ENCODE results near the gene FRRS1. TPM values are rescaled to one million over a fixed set of nuclear protein-coding genes. Genes with fewer than 3 reads are reported as not detected.

Gene FRRS1
- total RNA-seq, 1 donor: 23.2 TPM

GRCh38 chr1:99663501-99663900 lies 102.9 kb downstream of the FRRS1 start:
- peaks cover 33% of the 10 kb centered on the region for H3K4me1 ChIP-seq (ENCODE audit: insufficient read depth, low read length)
- no peak overlapping the region for H3K4me2 ChIP-seq (ENCODE audit: insufficient read depth, low read length)
- H3K27me3 ChIP-seq (ENCODE audit: insufficient read depth, low read length): no peaks in the 10 kb centered on the region
- DNase-seq (ENCODE audit: insufficient read length, low spot score, missing footprints): no peak
- no peaks in the 10 kb centered on the region for H3K9me3 ChIP-seq (ENCODE audit: low read depth, low read length)
- H4K20me1 ChIP-seq (ENCODE audit: insufficient read depth, low read length): no peaks in the 10 kb centered on the region
- H3K79me2 ChIP-seq (ENCODE audit: insufficient read depth, low read length): no peaks in the 10 kb centered on the region
- no peak overlapping the region for H2AFZ ChIP-seq (ENCODE audit: low read length)
- H3K4me3 ChIP-seq (ENCODE audit: insufficient read depth, low read length): no peak overlapping the region
- peak overlapping the region; percentile 75 for H3K27ac ChIP-seq (ENCODE audit: low read depth, low read length)
- H3K36me3 ChIP-seq (ENCODE audit: insufficient read depth, low read length): no peaks in the 10 kb centered on the region
- no peak for TF ChIP-seq CTCF (IDR thresholded peaks at IDR 0.05; ENCODE audit: extremely low read depth, low read depth, low read length)

GRCh38 chr1:99662539-99663080 lies 103.8 kb downstream of the FRRS1 start:
- Histone ChIP-seq H3K4me3 (ENCODE audit: insufficient read depth, low read length) (no peak overlapping the region), H3K4me2 (ENCODE audit: insufficient read depth, low read length) (peak overlapping the region; percentile 26), H3K9me3 (ENCODE audit: low read depth, low read length) (no peaks in the 10 kb centered on the region), H3K27ac (ENCODE audit: low read depth, low read length) (peak overlapping the region; percentile 75), H4K20me1 (ENCODE audit: insufficient read depth, low read length) (no peaks in the 10 kb centered on the region), H2AFZ (ENCODE audit: low read length) (no peak overlapping the region), H3K4me1 (ENCODE audit: insufficient read depth, low read length) (peaks cover 33% of the 10 kb centered on the region), H3K79me2 (ENCODE audit: insufficient read depth, low read length) (no peaks in the 10 kb centered on the region), H3K27me3 (ENCODE audit: insufficient read depth, low read length) (no peaks in the 10 kb centered on the region), H3K36me3 (ENCODE audit: insufficient read depth, low read length) (no peaks in the 10 kb centered on the region)
- DNase-seq (ENCODE audit: insufficient read length, low spot score, missing footprints): no peak
- TF ChIP-seq CTCF (IDR thresholded peaks at IDR 0.05; ENCODE audit: extremely low read depth, low read depth, low read length): no peak

- Histone ChIP-seq H4K20me1 (ENCODE audit: insufficient read depth, low read length) (no peaks in the 10 kb centered on the region), H3K9me3 (ENCODE audit: low read depth, low read length) (no peaks in the 10 kb centered on the region), H3K4me1 (ENCODE audit: insufficient read depth, low read length) (peaks cover 33% of the 10 kb centered on the region), H3K27ac (ENCODE audit: low read depth, low read length) (peak overlapping the region; percentile 53), H3K27me3 (ENCODE audit: insufficient read depth, low read length) (no peaks in the 10 kb centered on the region), H3K4me2 (ENCODE audit: insufficient read depth, low read length) (no peak overlapping the region), H3K4me3 (ENCODE audit: insufficient read depth, low read length) (no peak overlapping the region), H3K79me2 (ENCODE audit: insufficient read depth, low read length) (no peaks in the 10 kb centered on the region), H2AFZ (ENCODE audit: low read length) (no peak overlapping the region), H3K36me3 (ENCODE audit: insufficient read depth, low read length) (no peaks in the 10 kb centered on the region)
- no peak for DNase-seq (ENCODE audit: insufficient read length, low spot score, missing footprints)
- no peak for TF ChIP-seq CTCF (IDR thresholded peaks at IDR 0.05; ENCODE audit: extremely low read depth, low read depth, low read length)
Observed at GRCh38 chr1:99661780-99662179, 104.7 kb downstream of the FRRS1 start.

GRCh38 chr1:99660496-99660895 lies 105.9 kb downstream of the FRRS1 start:
- no peaks in the 10 kb centered on the region for H3K36me3 ChIP-seq (ENCODE audit: insufficient read depth, low read length)
- no peak overlapping the region for H3K4me2 ChIP-seq (ENCODE audit: insufficient read depth, low read length)
- no peaks in the 10 kb centered on the region for H3K79me2 ChIP-seq (ENCODE audit: insufficient read depth, low read length)
- H3K4me3 ChIP-seq (ENCODE audit: insufficient read depth, low read length): no peak overlapping the region
- peak overlapping the region; percentile 26 for H3K27ac ChIP-seq (ENCODE audit: low read depth, low read length)
- H3K4me1 ChIP-seq (ENCODE audit: insufficient read depth, low read length): peaks cover 33% of the 10 kb centered on the region
- H2AFZ ChIP-seq (ENCODE audit: low read length): no peak overlapping the region
- no peak for DNase-seq (ENCODE audit: insufficient read length, low spot score, missing footprints)
- TF ChIP-seq CTCF (IDR thresholded peaks at IDR 0.05; ENCODE audit: extremely low read depth, low read depth, low read length): no peak
- no peaks in the 10 kb centered on the region for H3K9me3 ChIP-seq (ENCODE audit: low read depth, low read length)
- no peaks in the 10 kb centered on the region for H4K20me1 ChIP-seq (ENCODE audit: insufficient read depth, low read length)
- H3K27me3 ChIP-seq (ENCODE audit: insufficient read depth, low read length): no peaks in the 10 kb centered on the region
